Uterus (tissue), 2 donors: ENCODE data around the gene KERA.

ENCODE experiments used
- POLR2A ChIP-seq, 2 donors: fragments of 450-650 bp; IDR thresholded peaks; one replicate each; pipeline ENCODE4 v1.6.1; 2016; ENCODE audit warnings: antibody characterized with exemption in 2 of 2, mild to moderate bottlenecking in 1 of 2, moderate library complexity in 1 of 2
- TF ChIP-seq, protein P1 (sequence below), 4 experiments: fragments of 200-600 bp in 2 of 4; fragments of 450-650 bp in 2 of 4; sonication (generic) in 2 of 4; IDR thresholded peaks; one replicate each; pipeline ENCODE4 v1.5.1; 2016 to 2019; ENCODE audit warnings: antibody characterized with exemption in 4 of 4, mild to moderate bottlenecking in 2 of 4, moderate library complexity in 1 of 4

GRCh38 chr12:91073426-91073825 lies 15.6 kb upstream of the KERA start:
- TF ChIP-seq, protein P1, sequence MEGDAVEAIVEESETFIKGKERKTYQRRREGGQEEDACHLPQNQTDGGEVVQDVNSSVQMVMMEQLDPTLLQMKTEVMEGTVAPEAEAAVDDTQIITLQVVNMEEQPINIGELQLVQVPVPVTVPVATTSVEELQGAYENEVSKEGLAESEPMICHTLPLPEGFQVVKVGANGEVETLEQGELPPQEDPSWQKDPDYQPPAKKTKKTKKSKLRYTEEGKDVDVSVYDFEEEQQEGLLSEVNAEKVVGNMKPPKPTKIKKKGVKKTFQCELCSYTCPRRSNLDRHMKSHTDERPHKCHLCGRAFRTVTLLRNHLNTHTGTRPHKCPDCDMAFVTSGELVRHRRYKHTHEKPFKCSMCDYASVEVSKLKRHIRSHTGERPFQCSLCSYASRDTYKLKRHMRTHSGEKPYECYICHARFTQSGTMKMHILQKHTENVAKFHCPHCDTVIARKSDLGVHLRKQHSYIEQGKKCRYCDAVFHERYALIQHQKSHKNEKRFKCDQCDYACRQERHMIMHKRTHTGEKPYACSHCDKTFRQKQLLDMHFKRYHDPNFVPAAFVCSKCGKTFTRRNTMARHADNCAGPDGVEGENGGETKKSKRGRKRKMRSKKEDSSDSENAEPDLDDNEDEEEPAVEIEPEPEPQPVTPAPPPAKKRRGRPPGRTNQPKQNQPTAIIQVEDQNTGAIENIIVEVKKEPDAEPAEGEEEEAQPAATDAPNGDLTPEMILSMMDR (IDR thresholded peaks at IDR 0.05): no peak
- TF ChIP-seq POLR2A (IDR thresholded peaks at IDR 0.05): no peak
